H9 (cell line): ENCODE data around the gene NDOR1. TPM values are rescaled to one million over a fixed set of nuclear protein-coding genes. Genes with fewer than 3 reads are reported as not detected.
A peak's percentile ranks its signal among the peaks of the same experiment; 100 is the strongest.

Source experiments
- DNase-seq: peaks from one replicate; pipeline ENCODE4 v3.0.0-alpha.2; 2017
- H2AFZ ChIP-seq: one replicate; pipeline ENCODE4 v1.6.1; 2013; ENCODE audit warnings: mild to moderate bottlenecking, low read length, control low read depth, moderate library complexity
- H2AK5ac ChIP-seq: 2 replicates; pipeline ENCODE4 v1.6.1; 2013; ENCODE audit warnings: low read length, control low read depth, mixed read lengths; ENCODE audit not compliant: insufficient read length
- H2BK120ac ChIP-seq: one replicate; pipeline ENCODE4 v1.6.1; 2013; ENCODE audit warnings: low read depth, mild to moderate bottlenecking, low read length, control low read depth, inconsistent platforms; ENCODE audit not compliant: poor library complexity, severe bottlenecking
- H2BK12ac ChIP-seq: 2 replicates; pipeline ENCODE4 v1.6.1; 2013; ENCODE audit warnings: low read length, control low read depth, mixed read lengths, low read depth; ENCODE audit not compliant: insufficient read length
- H2BK15ac ChIP-seq: 2 replicates; pipeline ENCODE4 v1.6.1; 2013; ENCODE audit warnings: low read depth, low read length, control low read depth
- H2BK20ac ChIP-seq: one replicate; pipeline ENCODE4 v1.6.1; 2013; ENCODE audit warnings: low read depth, mild to moderate bottlenecking, low read length, control low read depth, inconsistent platforms; ENCODE audit not compliant: poor library complexity, severe bottlenecking
- H2BK5ac ChIP-seq: 2 replicates; pipeline ENCODE4 v1.6.1; 2013; ENCODE audit warnings: low read length, control low read depth, mixed read lengths; ENCODE audit not compliant: insufficient read length
- H3K14ac ChIP-seq: 2 replicates; pipeline ENCODE4 v1.6.1; 2013; ENCODE audit warnings: low read length, control low read depth; ENCODE audit not compliant: insufficient read depth
- H3K18ac ChIP-seq: 2 replicates; pipeline ENCODE4 v1.6.1; 2013; ENCODE audit warnings: low read depth, mild to moderate bottlenecking, mixed read lengths, low read length, control low read depth; ENCODE audit not compliant: insufficient read length
- H3K23ac ChIP-seq: 2 replicates; pipeline ENCODE4 v1.6.1; 2013; ENCODE audit warnings: low read length, control low read depth, mixed read lengths, low read depth; ENCODE audit not compliant: insufficient read length
- H3K23me2 ChIP-seq: 2 replicates; pipeline ENCODE4 v1.6.1; 2013; ENCODE audit warnings: low read depth, mild to moderate bottlenecking, mixed read lengths, low read length, control low read depth; ENCODE audit not compliant: insufficient read length, poor library complexity, severe bottlenecking
- H3K27ac ChIP-seq: 2 replicates; pipeline ENCODE4 v1.5.1; 2013; ENCODE audit warnings: low read length, control low read depth, mixed read lengths, low read depth; ENCODE audit not compliant: insufficient read length
- H3K27me3 ChIP-seq: 2 replicates; pipeline ENCODE4 v1.6.1; 2013; ENCODE audit warnings: low read length, control low read depth, inconsistent platforms; ENCODE audit not compliant: insufficient read depth
- H3K4ac ChIP-seq: 2 replicates; pipeline ENCODE4 v1.6.1; 2013; ENCODE audit warnings: low read depth, mild to moderate bottlenecking, control low read depth, inconsistent platforms, low read length, moderate library complexity
- H3K4me1 ChIP-seq: 2 replicates; pipeline ENCODE4 v1.6.1; 2013; ENCODE audit warnings: low read length, control low read depth, inconsistent platforms; ENCODE audit not compliant: insufficient read depth
- H3K4me2 ChIP-seq: 2 replicates; pipeline ENCODE4 v1.6.1; 2013; ENCODE audit warnings: low read length, control low read depth, mixed read lengths; ENCODE audit not compliant: insufficient read length, insufficient read depth
- H3K56ac ChIP-seq: 2 replicates; pipeline ENCODE4 v1.6.1; 2013; ENCODE audit warnings: low read depth, mild to moderate bottlenecking, mixed read lengths, low read length, control low read depth; ENCODE audit not compliant: insufficient read length
- H3K79me1 ChIP-seq: 2 replicates; pipeline ENCODE4 v1.6.1; 2013; ENCODE audit warnings: low read depth, mild to moderate bottlenecking, moderate library complexity, low read length, control low read depth, inconsistent platforms; ENCODE audit not compliant: insufficient read depth, poor library complexity, severe bottlenecking
- H3K79me2 ChIP-seq: 2 replicates; pipeline ENCODE4 v1.6.1; 2013; ENCODE audit warnings: low read length, control low read depth, inconsistent platforms; ENCODE audit not compliant: insufficient read depth
- H3K9ac ChIP-seq: 2 replicates; pipeline ENCODE4 v1.6.1; 2013; ENCODE audit warnings: low read length, control low read depth, mixed read lengths; ENCODE audit not compliant: insufficient read length; ENCODE audit errors: extremely low read depth
- H3K9me3 ChIP-seq: one replicate; pipeline ENCODE4 v1.6.1; 2013; ENCODE audit warnings: low read depth, low read length, inconsistent platforms; ENCODE audit not compliant: control insufficient read depth
- H3T11ph ChIP-seq: one replicate; pipeline ENCODE4 v1.6.1; 2013; ENCODE audit warnings: mild to moderate bottlenecking, low read length, control low read depth, inconsistent platforms
- H4K20me1 ChIP-seq: one replicate; pipeline ENCODE4 v1.6.1; 2013; ENCODE audit not compliant: control insufficient read depth, insufficient read length, insufficient read depth
- H4K5ac ChIP-seq: 2 replicates; pipeline ENCODE4 v1.6.1; 2013; ENCODE audit warnings: low read depth, mild to moderate bottlenecking, mixed read lengths, low read length, control low read depth; ENCODE audit not compliant: insufficient read length
- H4K8ac ChIP-seq: replicated peaks from 2 replicates; pipeline ENCODE4 v1.6.1; 2013; ENCODE audit warnings: low read length, control low read depth, mixed read lengths, low read depth; ENCODE audit not compliant: insufficient read length
- H4K91ac ChIP-seq: 2 replicates; pipeline ENCODE4 v1.6.1; 2013; ENCODE audit warnings: low read depth, mild to moderate bottlenecking, moderate library complexity, mixed read lengths, low read length, control low read depth; ENCODE audit not compliant: insufficient read length
- H3K27ac Mint-ChIP-seq, 3 experiments: 2 replicates in 2 of 3; 3 replicates in 1 of 3; pipeline ENCODE4 v1.8.0; 2020 to 2021; ENCODE audit warnings: mixed read lengths in 3 of 3, mild to moderate bottlenecking in 1 of 3, moderate library complexity in 1 of 3
- H3K27me3 Mint-ChIP-seq: 2 replicates; pipeline ENCODE4 v1.8.0; 2021; ENCODE audit warnings: low read depth, mild to moderate bottlenecking, moderate library complexity, mixed read lengths
- H3K36me3 Mint-ChIP-seq, 3 experiments: 2 replicates in 2 of 3; 3 replicates in 1 of 3; pipeline ENCODE4 v1.8.0; 2020 to 2021; ENCODE audit warnings: low read depth in 3 of 3, mixed read lengths in 3 of 3; ENCODE audit not compliant: insufficient read depth in 1 of 3
- H3K4me1 Mint-ChIP-seq, 2 experiments: 2 replicates each; pipeline ENCODE4 v1.8.0; 2020; ENCODE audit warnings: mixed read lengths in 2 of 2
- H3K4me3 Mint-ChIP-seq, 2 experiments: 2 replicates in 1 of 2; 3 replicates in 1 of 2; pipeline ENCODE4 v1.8.0; 2020 to 2021; ENCODE audit warnings: mild to moderate bottlenecking in 2 of 2, mixed read lengths in 2 of 2, moderate library complexity in 1 of 2
- H3K9me3 Mint-ChIP-seq, 2 experiments: 2 replicates in 1 of 2; 3 replicates in 1 of 2; pipeline ENCODE4 v1.8.0; 2020; ENCODE audit warnings: mild to moderate bottlenecking in 2 of 2, mixed read lengths in 2 of 2, moderate library complexity in 1 of 2
- CTCF ChIP-seq: fragments of 200-600 bp; sonication (generic); conservative IDR thresholded peaks from 3 replicates; pipeline ENCODE4 v1.8.0; 2021; ENCODE audit warnings: antibody characterized with exemption, mild to moderate bottlenecking
- WGBS: extraction: QIAGEN DNeasy Blood & Tissue Kit; methylation state at CpG from one replicate; pipeline ENCODE4 v1.1.7; 2013; ENCODE audit warnings: missing lambda C conversion rate, low lambda C conversion rate, mixed read lengths; ENCODE audit not compliant: insufficient read length; ENCODE audit errors: extremely low coverage; 5-methylcytosine and 5-hydroxymethylcytosine counted together
- total RNA-seq: library from RNA; stranded (reverse); gene quantifications from 2 replicates; pipeline ENCODE4 v1.2.1, GENCODE V29; 2021

Gene NDOR1
- total RNA-seq, 1 experiment from 2014 or later: 44.1 TPM

GRCh38 chr9:137234758-137235423, 29.4 kb downstream of the NDOR1 start:
- Histone ChIP-seq H3K18ac (no peak overlapping the region), H3K14ac (no peak overlapping the region), H4K5ac (no peak overlapping the region), H2BK15ac (no peak overlapping the region), H2AK5ac (no peak overlapping the region), H4K91ac (no peak overlapping the region), H3K79me2 (no peaks in the 10 kb centered on the region), H3K79me1 (no peaks in the 10 kb centered on the region), H3K4ac (no peak overlapping the region), H2BK120ac (no peak overlapping the region), H3K56ac (no peak overlapping the region), H3K23ac (no peak overlapping the region), H2BK20ac (no peak overlapping the region), H3T11ph (no peak overlapping the region), H3K27me3 (no peaks in the 10 kb centered on the region), H2AFZ (no peak overlapping the region), H4K8ac (no peak overlapping the region), H2BK5ac (no peak overlapping the region), H3K27ac (no peak overlapping the region), H3K23me2 (no peaks in the 10 kb centered on the region), H2BK12ac (no peak overlapping the region), H4K20me1 (no peaks in the 10 kb centered on the region), H3K4me1 (peaks cover 3% of the 10 kb centered on the region; the same call in 1 of the 2 replicates), H3K9ac (no peak overlapping the region), H3K4me2 (no peak overlapping the region), H3K9me3 (no peaks in the 10 kb centered on the region)
- peaks cover 7% of the 10 kb centered on the region for H3K27me3 Mint-ChIP-seq
- peak overlapping the region in 2 of 3 experiments; percentile 34 to 76; a peak in 2 of 7 replicates for H3K27ac Mint-ChIP-seq
- no CpG with 5 or more reads among the region's 18 CpGs for WGBS
- H3K36me3 Mint-ChIP-seq: peaks cover 0 to 5% (median 0%) of the 10 kb centered on the region in 3 experiments; a peak in 3 of 7 replicates
- no peak for DNase-seq
- TF ChIP-seq CTCF: no peak
- no peak overlapping the region for H3K4me3 Mint-ChIP-seq
- H3K4me1 Mint-ChIP-seq: peaks cover 12 to 20% of the 10 kb centered on the region in 2 experiments
- H3K9me3 Mint-ChIP-seq: no peaks in the 10 kb centered on the region
